Measurements from ENCODE around the gene PI4K2B. TPM values are rescaled to one million over a fixed set of nuclear protein-coding genes. Genes with fewer than 3 reads are reported as not detected.
"Not testable (repeated sequence)": the region's sequence is repeated elsewhere in the genome, so short reads cannot be mapped to it uniquely, and the experiment has no call there.

Gene PI4K2B
- total RNA-seq, 1 donor from 2014 or later = 10.7 TPM

GRCh38 chr4:25320336-25320735 is 86.5 kb downstream of the PI4K2B start:
- H3K4me3 Mint-ChIP-seq = no peak overlapping the region
- no peak for DNase-seq (ENCODE audit: low read depth, low spot score)
- H3K9me3 Mint-ChIP-seq = no peaks in the 10 kb centered on the region
- peaks cover 2% of the 10 kb centered on the region for H3K36me3 Mint-ChIP-seq (ENCODE audit: low read depth)
- no peaks in the 10 kb centered on the region for H3K27me3 Mint-ChIP-seq (ENCODE audit: low read depth)
- H3K4me1 Mint-ChIP-seq = no peaks in the 10 kb centered on the region
- H3K27ac Mint-ChIP-seq (ENCODE audit: unreplicated experiment) = no peak overlapping the region
- TF ChIP-seq CTCF (conservative IDR thresholded peaks at IDR 0.05) = no peak

- Mint-ChIP-seq H3K9me3 (no peaks in the 10 kb centered on the region), H3K4me3 (no peak overlapping the region), H3K4me1 (no peaks in the 10 kb centered on the region)
Observed at GRCh38 chr4:25320773-25321172, 86.9 kb downstream of the PI4K2B start.

DNA sequence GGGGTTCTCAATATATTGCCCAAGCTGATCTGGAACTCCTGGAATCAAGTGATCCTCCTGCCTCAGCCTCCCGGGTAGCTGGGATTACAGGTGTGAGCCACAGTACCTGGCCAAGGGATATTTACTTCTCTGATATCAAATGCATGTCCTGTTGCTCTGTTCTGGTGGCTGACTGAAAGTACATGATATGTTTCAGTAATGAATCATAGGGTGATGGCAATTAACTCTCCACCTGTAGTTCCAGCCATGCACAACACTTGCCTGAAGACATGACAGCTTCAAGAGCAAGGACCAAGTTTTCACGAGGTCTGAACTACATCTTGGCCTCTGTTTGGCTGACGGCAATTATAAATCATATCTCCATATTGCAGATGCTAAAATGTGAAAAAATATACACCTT is 87.9 kb downstream of the PI4K2B start:
- TF ChIP-seq CTCF (conservative IDR thresholded peaks at IDR 0.05) = no peak
- H3K27ac Mint-ChIP-seq (ENCODE audit: unreplicated experiment) = no peak overlapping the region
- H3K4me1 Mint-ChIP-seq = no peaks in the 10 kb centered on the region
- H3K36me3 Mint-ChIP-seq (ENCODE audit: low read depth) = peaks cover 2% of the 10 kb centered on the region
- no peaks in the 10 kb centered on the region for H3K27me3 Mint-ChIP-seq (ENCODE audit: low read depth)
- no peaks in the 10 kb centered on the region for H3K9me3 Mint-ChIP-seq
- DNase-seq (ENCODE audit: low read depth, low spot score) = no peak
- H3K4me3 Mint-ChIP-seq = no peak overlapping the region

More at GRCh38 chr4:25320773-25321172, 86.9 kb downstream of the PI4K2B start:
- DNase-seq (ENCODE audit: low read depth, low spot score) = no peak
- no peak overlapping the region for H3K27ac Mint-ChIP-seq (ENCODE audit: unreplicated experiment)
- no peak for TF ChIP-seq CTCF (conservative IDR thresholded peaks at IDR 0.05)
- peaks cover 2% of the 10 kb centered on the region for H3K36me3 Mint-ChIP-seq (ENCODE audit: low read depth)
- H3K27me3 Mint-ChIP-seq (ENCODE audit: low read depth) = no peaks in the 10 kb centered on the region

DNA sequence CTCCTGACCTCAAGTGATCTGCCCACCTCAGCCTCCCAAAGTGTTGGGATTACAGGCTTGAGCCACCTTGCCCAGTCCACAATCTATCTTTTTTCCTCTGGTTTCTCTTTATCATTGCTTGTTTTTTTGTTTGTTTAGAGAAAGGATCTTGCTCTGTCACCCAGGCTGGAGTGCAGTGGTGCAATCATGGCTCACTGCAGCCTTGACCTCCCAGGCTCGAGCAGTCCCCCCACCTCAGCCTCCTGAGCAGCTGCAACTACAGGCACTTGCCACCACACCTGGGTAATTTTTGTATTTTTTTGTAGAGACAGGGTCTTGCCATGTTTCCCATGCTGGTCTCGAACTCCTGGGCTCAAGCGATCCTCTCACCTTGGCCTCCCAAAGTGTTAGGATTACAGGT is 94.6 kb downstream of the PI4K2B start:
- not testable (repeated sequence) for DNase-seq (ENCODE audit: low read depth, low spot score); H3K4me3 Mint-ChIP-seq; H3K4me1 Mint-ChIP-seq; H3K27ac Mint-ChIP-seq (ENCODE audit: unreplicated experiment); H3K27me3 Mint-ChIP-seq (ENCODE audit: low read depth); H3K36me3 Mint-ChIP-seq (ENCODE audit: low read depth); H3K9me3 Mint-ChIP-seq

Other genes with a start within 250 kb of the PI4K2B start
- 4.3 and 4.6 TPM in 2 replicates for gene LGI2, start 203.1 kb upstream of the PI4K2B start, total RNA-seq
- 8.2 and 9.3 TPM in 2 replicates for gene SEPSECS, start 73.6 kb upstream of the PI4K2B start, total RNA-seq
- 11.3 and 11.5 TPM in 2 replicates for gene ZCCHC4, start 78.7 kb downstream of the PI4K2B start, total RNA-seq
- gene ANAPC4, start 143.2 kb downstream of the PI4K2B start, total RNA-seq = 32.4 and 34.1 TPM in 2 replicates